A549 treated with DMSO at 1 μM for 4 hours (cell line): Measurements from ENCODE around the gene TNKS1BP1. TPM values are rescaled to one million over a fixed set of nuclear protein-coding genes. Genes with fewer than 3 reads are reported as not detected.

Experiments
- total RNA-seq: library from RNA; stranded (reverse); fragments of 200-300 nt; extraction: Qiagen RNA extraction; gene quantifications from 5 replicates; pipeline ENCODE4 v1.2.3, GENCODE V29; 2022; ENCODE audit warnings: low read depth

TNKS1BP1 gene, protein sequence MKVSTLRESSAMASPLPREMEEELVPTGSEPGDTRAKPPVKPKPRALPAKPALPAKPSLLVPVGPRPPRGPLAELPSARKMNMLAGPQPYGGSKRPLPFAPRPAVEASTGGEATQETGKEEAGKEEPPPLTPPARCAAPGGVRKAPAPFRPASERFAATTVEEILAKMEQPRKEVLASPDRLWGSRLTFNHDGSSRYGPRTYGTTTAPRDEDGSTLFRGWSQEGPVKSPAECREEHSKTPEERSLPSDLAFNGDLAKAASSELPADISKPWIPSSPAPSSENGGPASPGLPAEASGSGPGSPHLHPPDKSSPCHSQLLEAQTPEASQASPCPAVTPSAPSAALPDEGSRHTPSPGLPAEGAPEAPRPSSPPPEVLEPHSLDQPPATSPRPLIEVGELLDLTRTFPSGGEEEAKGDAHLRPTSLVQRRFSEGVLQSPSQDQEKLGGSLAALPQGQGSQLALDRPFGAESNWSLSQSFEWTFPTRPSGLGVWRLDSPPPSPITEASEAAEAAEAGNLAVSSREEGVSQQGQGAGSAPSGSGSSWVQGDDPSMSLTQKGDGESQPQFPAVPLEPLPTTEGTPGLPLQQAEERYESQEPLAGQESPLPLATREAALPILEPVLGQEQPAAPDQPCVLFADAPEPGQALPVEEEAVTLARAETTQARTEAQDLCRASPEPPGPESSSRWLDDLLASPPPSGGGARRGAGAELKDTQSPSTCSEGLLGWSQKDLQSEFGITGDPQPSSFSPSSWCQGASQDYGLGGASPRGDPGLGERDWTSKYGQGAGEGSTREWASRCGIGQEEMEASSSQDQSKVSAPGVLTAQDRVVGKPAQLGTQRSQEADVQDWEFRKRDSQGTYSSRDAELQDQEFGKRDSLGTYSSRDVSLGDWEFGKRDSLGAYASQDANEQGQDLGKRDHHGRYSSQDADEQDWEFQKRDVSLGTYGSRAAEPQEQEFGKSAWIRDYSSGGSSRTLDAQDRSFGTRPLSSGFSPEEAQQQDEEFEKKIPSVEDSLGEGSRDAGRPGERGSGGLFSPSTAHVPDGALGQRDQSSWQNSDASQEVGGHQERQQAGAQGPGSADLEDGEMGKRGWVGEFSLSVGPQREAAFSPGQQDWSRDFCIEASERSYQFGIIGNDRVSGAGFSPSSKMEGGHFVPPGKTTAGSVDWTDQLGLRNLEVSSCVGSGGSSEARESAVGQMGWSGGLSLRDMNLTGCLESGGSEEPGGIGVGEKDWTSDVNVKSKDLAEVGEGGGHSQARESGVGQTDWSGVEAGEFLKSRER (N-terminal part only)
- 76.9 to 95.8 TPM (median 85.7 TPM) in 5 replicates for total RNA-seq

DNA sequence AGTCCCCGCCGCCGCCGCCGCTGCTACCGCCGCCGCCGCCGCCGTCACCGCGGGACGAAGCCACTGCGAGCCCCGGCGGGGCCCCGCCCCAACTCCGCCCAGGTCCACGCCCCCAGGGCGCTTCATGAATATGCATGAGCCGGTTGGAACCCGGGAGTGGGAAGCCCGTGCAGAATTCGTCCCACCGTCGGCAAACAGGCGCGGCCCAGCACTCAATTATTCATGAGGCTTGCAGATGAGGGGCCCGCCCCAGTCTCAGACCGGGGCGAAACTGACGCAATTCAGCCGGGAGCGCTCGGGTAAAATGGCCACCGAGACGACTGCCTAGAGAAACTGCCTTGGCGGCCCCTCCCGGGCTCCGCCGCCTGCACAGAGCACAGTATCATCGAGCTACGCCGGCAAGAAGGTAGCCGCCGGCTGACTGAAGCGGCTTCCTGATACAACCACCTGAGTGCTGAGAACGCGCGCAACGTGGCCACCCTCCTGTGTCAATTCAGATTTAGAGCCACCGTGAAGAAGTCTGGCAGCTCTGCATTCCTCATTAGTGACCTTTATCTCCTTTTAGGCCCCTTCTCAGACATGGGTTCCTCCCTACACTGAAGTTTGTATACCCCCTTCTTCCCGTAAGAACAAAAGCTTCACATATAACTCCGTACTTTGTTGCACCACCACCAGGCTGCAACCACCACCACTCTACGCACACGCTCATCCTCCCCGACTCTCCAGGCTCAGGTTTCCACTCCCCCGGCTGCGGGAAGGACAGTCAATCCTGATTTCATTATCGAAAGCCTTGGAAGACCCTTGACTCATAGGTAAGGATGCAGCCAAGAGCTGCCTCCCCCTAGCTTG is at the start of gene TNKS1BP1:
TSS of gene TNKS1BP1 (minus strand) at position 67 of the 849 bp plus-strand sequence. CDS start 3,067 bp downstream, outside the sequence.

DNA sequence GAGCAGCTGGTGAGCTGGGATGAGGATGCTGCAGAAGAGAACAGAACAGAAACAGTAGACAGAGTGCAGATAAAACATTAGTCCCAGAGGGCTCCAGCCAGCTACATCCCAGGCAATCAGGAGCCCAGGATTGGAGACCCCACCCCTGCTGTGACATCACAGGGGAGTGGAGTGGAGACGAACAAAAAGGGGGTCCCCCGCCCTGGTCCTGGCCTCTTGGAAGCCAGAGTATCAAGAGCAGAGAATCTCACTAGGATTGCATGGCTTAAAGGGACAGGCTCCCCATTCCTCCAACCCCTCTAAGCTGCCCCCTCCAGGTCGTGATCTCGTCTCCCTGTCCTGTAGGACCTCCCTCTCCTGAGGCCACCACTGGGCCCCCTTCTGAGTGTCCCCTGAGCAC is 13.4 kb upstream of the TNKS1BP1 start, which contains the start of gene P2RX3:
TSS of gene P2RX3 (plus strand) at position 211 of the 400 bp plus-strand sequence. CDS start 199 bp downstream, outside the sequence.

DNA sequence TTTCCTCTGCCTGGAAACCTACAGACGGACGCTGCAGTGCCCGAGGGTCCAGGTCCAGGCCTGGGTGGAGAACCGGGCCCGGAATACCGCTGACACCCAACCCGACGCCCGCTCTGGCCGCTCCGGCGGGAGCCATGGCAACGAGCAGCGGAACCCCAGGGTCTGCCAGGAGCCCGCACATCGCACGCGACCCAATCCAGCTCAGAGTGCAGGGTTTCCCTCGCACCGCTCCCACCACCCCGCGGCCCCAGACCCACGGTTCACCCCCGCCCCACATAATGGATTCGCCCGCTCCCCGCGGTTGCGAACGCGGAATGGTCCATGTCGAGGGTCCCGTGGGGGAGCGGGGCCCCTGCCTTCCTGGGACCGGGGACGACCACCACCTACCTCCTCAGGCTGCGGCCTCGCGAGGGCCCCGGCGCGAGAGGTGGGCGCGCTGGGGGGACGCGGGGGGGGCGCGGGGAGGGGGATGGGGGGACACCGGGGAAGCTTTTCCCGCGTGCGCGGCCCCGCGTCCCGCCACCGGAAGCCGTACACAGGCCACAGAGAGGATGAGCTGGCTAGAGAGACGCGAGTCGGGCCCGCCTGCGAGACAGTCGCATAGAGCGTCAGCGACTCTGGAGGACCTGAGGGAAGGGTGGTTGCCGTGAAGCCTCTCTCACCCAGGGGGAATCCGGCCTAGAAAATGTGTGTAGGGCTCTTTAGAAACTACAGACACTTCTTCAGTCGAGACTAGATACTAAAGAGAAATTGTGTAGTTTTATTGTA is 10.8 kb upstream of the TNKS1BP1 start, which contains the start of gene SSRP1:
TSS of gene SSRP1 (minus strand) at position 550 of the 768 bp plus-strand sequence. CDS start 771 bp downstream, outside the sequence.

Other genes with a start within 250 kb of the TNKS1BP1 start
- gene LRRC55, start 143.0 kb downstream of the TNKS1BP1 start, total RNA-seq = 0.02 TPM in 1 of 5 replicates, not detected in the others
- 0.06 to 0.20 TPM (median 0.11 TPM) in 5 replicates for gene APLNR, start 87.7 kb downstream of the TNKS1BP1 start, total RNA-seq
- gene SSRP1, start 10.9 kb upstream of the TNKS1BP1 start, total RNA-seq = 227 to 261 TPM (median 240 TPM) in 5 replicates
- 0.09 to 0.40 TPM (median 0.21 TPM) in 5 replicates for gene P2RX3, start 13.4 kb upstream of the TNKS1BP1 start, total RNA-seq
- gene PRG3, start 56.2 kb upstream of the TNKS1BP1 start, total RNA-seq = not detected in 5 replicates
- gene PRG2, start 65.7 kb upstream of the TNKS1BP1 start, total RNA-seq = not detected in 5 replicates
- gene SLC43A3, start 102.2 kb upstream of the TNKS1BP1 start, total RNA-seq = 0.44 to 0.86 TPM (median 0.61 TPM) in 5 replicates
- 75.3 to 131 TPM (median 110 TPM) in 5 replicates for gene RTN4RL2, start 135.6 kb upstream of the TNKS1BP1 start, total RNA-seq
- 2.6 to 3.9 TPM (median 3.3 TPM) in 5 replicates for gene SLC43A1, start 190.8 kb upstream of the TNKS1BP1 start, total RNA-seq
- gene TIMM10, start 205.8 kb upstream of the TNKS1BP1 start, total RNA-seq = 154 to 181 TPM (median 169 TPM) in 5 replicates
- gene SMTNL1, start 212.6 kb upstream of the TNKS1BP1 start, total RNA-seq = not detected in 5 replicates
- 25.8 to 32.3 TPM (median 27.7 TPM) in 5 replicates for gene UBE2L6, start 242.7 kb upstream of the TNKS1BP1 start, total RNA-seq